NCI-H446 (cell line): ENCODE measurements around the gene PHACTR4.
A peak's percentile ranks its signal among the peaks of the same experiment; 100 is the strongest.
"Not testable (repeated sequence)": the region's sequence is repeated elsewhere in the genome, so short reads cannot be mapped to it uniquely, and the experiment has no call there.

Source experiments
- DNase-seq, 2 experiments: peaks; one replicate each; lab custom pipeline; 2025; lab: John Stamatoyannopoulos, UW

Gene PHACTR4

GRCh38 chr1:28437264-28437923 is 67.9 kb downstream of the PHACTR4 start:
- DNase-seq = no peak

- peak; percentile 40 to 79 for DNase-seq
Measured at GRCh38 chr1:28437924-28438699, 68.6 kb downstream of the PHACTR4 start.

GRCh38 chr1:28439320-28439719 is 69.8 kb downstream of the PHACTR4 start:
- DNase-seq = no peak

- DNase-seq = no peak
Measured at GRCh38 chr1:28441674-28442073, 72.1 kb downstream of the PHACTR4 start.

- DNase-seq = no peak
Measured at GRCh38 chr1:28443550-28443949, 74.0 kb downstream of the PHACTR4 start.

GRCh38 chr1:28447679-28448078 is 78.1 kb downstream of the PHACTR4 start:
- DNase-seq = no peak

GRCh38 chr1:28448094-28448611 is 78.6 kb downstream of the PHACTR4 start:
- DNase-seq = not testable (repeated sequence)

- no peak for DNase-seq
Measured at GRCh38 chr1:28449904-28450303, 80.4 kb downstream of the PHACTR4 start.

- no peak for DNase-seq
Measured at GRCh38 chr1:28450561-28450960, 81.0 kb downstream of the PHACTR4 start.

GRCh38 chr1:28451011-28451410 is 81.5 kb downstream of the PHACTR4 start:
- DNase-seq = no peak

- no peak for DNase-seq
Measured at GRCh38 chr1:28456078-28456477, 86.5 kb downstream of the PHACTR4 start.

GRCh38 chr1:28457678-28458077 is 88.1 kb downstream of the PHACTR4 start:
- no peak for DNase-seq

- DNase-seq = no peak
Measured at GRCh38 chr1:28458237-28459228, 89.0 kb downstream of the PHACTR4 start.

GRCh38 chr1:28466226-28466778 is 96.8 kb downstream of the PHACTR4 start:
- no peak for DNase-seq

- no peak for DNase-seq
Measured at GRCh38 chr1:28470146-28470545, 100.6 kb downstream of the PHACTR4 start.

- not testable (repeated sequence) for DNase-seq
Measured at GRCh38 chr1:28479497-28479896, 110.0 kb downstream of the PHACTR4 start.

GRCh38 chr1:28480308-28480707 is 110.8 kb downstream of the PHACTR4 start:
- no peak for DNase-seq

GRCh38 chr1:28482138-28482537 is 112.6 kb downstream of the PHACTR4 start:
- DNase-seq = no peak

GRCh38 chr1:28482702-28483101 is 113.2 kb downstream of the PHACTR4 start:
- DNase-seq = no peak

GRCh38 chr1:28494737-28495136 is 125.2 kb downstream of the PHACTR4 start:
- no peak for DNase-seq

GRCh38 chr1:28499553-28499952 is 130.0 kb downstream of the PHACTR4 start:
- DNase-seq = no peak

- DNase-seq = no peak
Measured at GRCh38 chr1:28501925-28502324, 132.4 kb downstream of the PHACTR4 start.
